GM12891 (cell line): Measurements from ENCODE around the gene RIGI.
"Not testable (repeated sequence)": the region's sequence is repeated elsewhere in the genome, so short reads cannot be mapped to it uniquely, and the experiment has no call there.

ENCODE experiments used
- PAX5 ChIP-seq: IDR thresholded peaks from 2 replicates; pipeline ENCODE4 v1.6.1; 2011; ENCODE audit warnings: low read length, moderate library complexity, mild to moderate bottlenecking; ENCODE audit not compliant: insufficient read depth, severe bottlenecking
- POLR2A ChIP-seq: IDR thresholded peaks from 2 replicates; pipeline ENCODE4 v1.6.1; 2011; ENCODE audit warnings: low read depth, low read length, control low read depth
- POLR2AphosphoS5 ChIP-seq: IDR thresholded peaks from 2 replicates; pipeline ENCODE4 v1.6.1; 2011; ENCODE audit warnings: low read depth, low read length, control low read depth

- not testable (repeated sequence) for TF ChIP-seq POLR2A, POLR2AphosphoS5, PAX5
Measured at GRCh38 chr9:32524558-32524891, 1.5 kb downstream of the RIGI start.
